ENCODE results near the gene BANF1. TPM values are rescaled to one million over a fixed set of nuclear protein-coding genes. Genes with fewer than 3 reads are reported as not detected.

The BANF1 gene
- total RNA-seq, 1 donor from 2014 or later, result 215 TPM

DNA sequence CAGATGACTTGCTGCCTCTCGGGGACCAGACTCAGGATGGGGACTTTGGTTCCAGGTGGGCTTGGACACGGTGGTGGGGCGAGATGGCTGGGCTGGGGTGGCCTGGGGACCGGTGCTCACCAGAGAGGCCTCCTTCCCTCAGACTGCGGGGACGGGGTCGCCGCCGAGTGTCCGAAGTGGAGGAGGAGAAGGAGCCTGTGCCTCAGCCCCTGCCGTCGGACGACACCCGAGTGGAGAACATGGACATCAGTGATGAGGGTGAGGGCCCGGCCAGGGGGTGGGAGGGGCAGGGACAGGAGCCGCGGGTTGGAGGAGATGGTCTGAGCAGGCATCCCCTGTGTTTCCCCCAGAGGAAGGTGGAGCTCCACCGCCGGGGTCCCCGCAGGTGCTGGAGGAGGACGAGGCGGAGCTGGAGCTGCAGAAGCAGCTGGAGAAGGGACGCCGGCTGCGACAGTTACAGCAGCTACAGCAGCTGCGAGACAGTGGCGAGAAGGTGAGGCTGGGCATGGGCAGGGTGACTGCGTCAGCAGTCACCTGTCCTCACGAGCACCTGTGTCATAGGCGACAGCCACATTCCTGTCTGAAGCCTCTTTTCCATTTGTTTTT is 34.9 kb upstream of the BANF1 start:
- Histone ChIP-seq H3K4me3 (no peak overlapping the region), H3K4me1 (peaks cover 22% of the 10 kb centered on the region), H3K27me3 (ENCODE audit: low read depth) (no peaks in the 10 kb centered on the region), H3K36me3 (peaks cover 67% of the 10 kb centered on the region), H3K9me3 (replicated peaks) (no peaks in the 10 kb centered on the region), H3K27ac (replicated peaks) (no peak overlapping the region)
- TF ChIP-seq, protein P1, sequence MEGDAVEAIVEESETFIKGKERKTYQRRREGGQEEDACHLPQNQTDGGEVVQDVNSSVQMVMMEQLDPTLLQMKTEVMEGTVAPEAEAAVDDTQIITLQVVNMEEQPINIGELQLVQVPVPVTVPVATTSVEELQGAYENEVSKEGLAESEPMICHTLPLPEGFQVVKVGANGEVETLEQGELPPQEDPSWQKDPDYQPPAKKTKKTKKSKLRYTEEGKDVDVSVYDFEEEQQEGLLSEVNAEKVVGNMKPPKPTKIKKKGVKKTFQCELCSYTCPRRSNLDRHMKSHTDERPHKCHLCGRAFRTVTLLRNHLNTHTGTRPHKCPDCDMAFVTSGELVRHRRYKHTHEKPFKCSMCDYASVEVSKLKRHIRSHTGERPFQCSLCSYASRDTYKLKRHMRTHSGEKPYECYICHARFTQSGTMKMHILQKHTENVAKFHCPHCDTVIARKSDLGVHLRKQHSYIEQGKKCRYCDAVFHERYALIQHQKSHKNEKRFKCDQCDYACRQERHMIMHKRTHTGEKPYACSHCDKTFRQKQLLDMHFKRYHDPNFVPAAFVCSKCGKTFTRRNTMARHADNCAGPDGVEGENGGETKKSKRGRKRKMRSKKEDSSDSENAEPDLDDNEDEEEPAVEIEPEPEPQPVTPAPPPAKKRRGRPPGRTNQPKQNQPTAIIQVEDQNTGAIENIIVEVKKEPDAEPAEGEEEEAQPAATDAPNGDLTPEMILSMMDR (IDR thresholded peaks at IDR 0.05; ENCODE audit: borderline replicate concordance), result no peak
- DNase-seq, result no peak
- intact Hi-C loops (cut with micrococcal nuclease), result no loop called here

DNA sequence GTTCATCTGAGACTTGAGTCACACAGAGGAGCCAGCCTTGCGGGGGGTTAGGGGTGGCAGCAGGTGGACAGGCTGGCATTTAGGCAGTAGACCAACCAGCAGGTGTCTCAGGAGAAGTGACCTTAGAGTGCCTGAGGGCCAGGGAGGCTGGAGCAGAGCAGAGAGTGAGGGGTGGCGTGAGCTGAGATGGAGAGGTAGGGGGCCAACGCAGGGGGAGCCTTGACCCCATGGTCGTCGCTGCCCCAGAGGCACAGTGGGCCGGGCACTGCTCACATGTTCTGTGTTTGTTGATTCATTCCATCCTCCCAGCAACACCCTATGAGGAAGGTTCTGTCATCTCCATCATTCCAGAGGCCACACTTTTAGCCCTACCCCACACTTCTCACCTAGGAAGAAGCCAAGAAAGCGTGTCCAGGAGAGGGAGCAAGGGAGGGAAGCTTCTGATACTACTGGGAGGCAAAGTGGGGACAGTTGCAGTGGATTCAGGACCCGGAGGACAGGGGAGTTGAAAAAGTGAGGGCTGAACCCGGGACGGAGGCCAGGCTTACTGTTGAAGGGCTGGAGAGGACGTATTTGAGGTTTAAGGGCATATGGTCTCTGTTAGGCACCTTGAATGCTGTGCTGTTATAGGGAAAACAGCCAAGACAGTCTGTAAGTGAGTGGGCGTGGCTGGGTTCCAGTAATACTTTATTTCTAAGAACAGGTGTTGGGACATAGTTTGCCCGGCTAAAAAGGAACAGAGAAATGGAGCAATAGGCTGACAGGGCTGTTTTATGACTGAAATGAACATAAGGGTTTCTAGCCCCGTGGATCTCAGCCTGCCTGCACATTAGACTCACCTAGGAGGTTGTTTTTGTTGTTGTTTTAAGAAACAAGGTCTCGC is 33.5 kb upstream of the BANF1 start:
- Histone ChIP-seq H3K4me3 (no peak overlapping the region), H3K9me3 (replicated peaks) (no peaks in the 10 kb centered on the region), H3K27ac (replicated peaks) (no peak overlapping the region), H3K27me3 (ENCODE audit: low read depth) (no peaks in the 10 kb centered on the region), H3K4me1 (peaks cover 8% of the 10 kb centered on the region), H3K36me3 (peaks cover 73% of the 10 kb centered on the region)
- DNase-seq, result no peak
- intact Hi-C loops (cut with micrococcal nuclease), result no loop called here
- TF ChIP-seq, protein P1 (IDR thresholded peaks at IDR 0.05; ENCODE audit: borderline replicate concordance), result no peak

DNA sequence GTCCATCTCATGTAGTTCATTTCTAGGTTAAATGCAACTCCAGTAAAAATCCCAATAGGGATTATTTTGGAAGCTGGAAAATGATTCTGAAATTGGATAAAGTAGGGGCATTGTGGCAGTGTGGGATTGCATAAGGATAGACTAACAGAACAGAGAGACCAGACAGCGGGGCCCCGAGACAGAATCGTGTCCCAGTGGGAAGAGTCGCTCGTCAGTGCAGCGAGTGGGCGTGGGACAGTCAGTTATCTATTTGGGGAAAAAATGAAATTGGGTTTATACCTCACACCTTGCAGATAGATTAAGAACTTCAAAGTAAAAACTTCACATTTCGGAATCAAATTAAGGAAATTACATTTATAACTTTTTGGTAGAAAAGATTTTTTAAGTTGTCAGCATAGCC is 30.2 kb upstream of the BANF1 start:
- Histone ChIP-seq H3K4me1 (no peaks in the 10 kb centered on the region), H3K27me3 (ENCODE audit: low read depth) (no peaks in the 10 kb centered on the region), H3K4me3 (no peak overlapping the region), H3K9me3 (replicated peaks) (no peaks in the 10 kb centered on the region), H3K27ac (replicated peaks) (no peak overlapping the region), H3K36me3 (peaks cover 58% of the 10 kb centered on the region)
- intact Hi-C loops (cut with micrococcal nuclease), result no loop called here
- DNase-seq, result no peak
- TF ChIP-seq, protein P1 (IDR thresholded peaks at IDR 0.05; ENCODE audit: borderline replicate concordance), result no peak

DNA sequence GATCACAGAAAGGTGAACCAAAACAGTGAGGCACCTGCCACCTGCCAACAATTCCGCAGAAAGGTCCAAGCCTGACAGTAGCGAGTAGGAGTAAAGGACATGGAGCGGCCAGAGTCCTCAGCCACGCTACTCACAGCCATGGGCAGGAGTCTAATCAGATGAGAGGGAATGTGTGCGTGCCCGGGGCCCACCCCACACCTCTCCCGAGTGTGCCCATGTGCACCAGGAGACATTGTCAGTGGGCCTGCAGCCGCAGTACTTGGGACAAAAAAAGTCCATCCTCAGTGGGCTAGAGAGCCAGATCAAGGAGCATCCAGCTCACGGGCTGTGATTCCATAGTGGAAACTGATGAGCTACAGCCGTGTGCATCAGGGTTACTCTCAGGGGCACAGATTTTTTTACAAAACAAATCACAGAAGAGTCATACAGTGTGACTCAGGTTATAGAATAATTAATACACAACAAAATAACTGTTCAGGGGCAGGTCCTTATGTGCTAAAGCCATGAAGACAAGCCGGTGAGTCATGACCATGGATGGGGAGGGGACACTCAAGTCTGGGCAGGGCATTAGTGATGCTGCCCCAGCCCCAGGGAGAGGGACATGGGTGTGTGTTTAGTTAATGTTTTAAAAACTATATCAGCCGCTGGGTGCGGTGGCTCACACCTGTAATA is 28.7 kb upstream of the BANF1 start:
- no peak for DNase-seq
- H3K4me3 ChIP-seq, result no peak overlapping the region
- H3K27ac ChIP-seq (replicated peaks), result no peak overlapping the region
- intact Hi-C loops (cut with micrococcal nuclease), result no loop called here
- peaks cover 58% of the 10 kb centered on the region for H3K36me3 ChIP-seq
- TF ChIP-seq, protein P1 (IDR thresholded peaks at IDR 0.05; ENCODE audit: borderline replicate concordance), result no peak
- no peaks in the 10 kb centered on the region for H3K27me3 ChIP-seq (ENCODE audit: low read depth)
- no peaks in the 10 kb centered on the region for H3K9me3 ChIP-seq (replicated peaks)
- no peaks in the 10 kb centered on the region for H3K4me1 ChIP-seq

DNA sequence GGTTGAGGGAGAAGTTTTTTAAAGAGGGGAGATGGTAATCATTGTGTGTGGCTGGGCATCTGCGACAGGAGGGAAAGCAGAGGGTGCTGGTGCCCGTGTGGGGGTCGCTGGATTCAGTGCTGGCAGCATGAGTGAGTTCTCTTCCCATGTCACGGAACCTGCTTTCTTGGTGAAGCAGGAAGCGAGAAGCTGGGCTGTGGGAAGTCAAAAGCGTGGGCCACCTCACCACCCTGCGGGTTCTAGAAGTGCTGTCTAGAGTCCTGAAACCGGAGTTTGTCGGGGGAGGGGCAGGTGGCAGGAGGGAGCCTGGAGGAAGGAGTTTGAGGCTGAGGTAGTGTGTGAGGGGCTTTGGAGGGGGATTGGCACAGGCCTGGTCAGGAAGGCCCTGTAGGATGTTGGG is 26.5 kb upstream of the BANF1 start:
- Histone ChIP-seq H3K27ac (replicated peaks) (no peak overlapping the region), H3K36me3 (peaks cover 53% of the 10 kb centered on the region), H3K4me3 (no peak overlapping the region), H3K9me3 (replicated peaks) (no peaks in the 10 kb centered on the region), H3K4me1 (no peaks in the 10 kb centered on the region), H3K27me3 (ENCODE audit: low read depth) (no peaks in the 10 kb centered on the region)
- TF ChIP-seq, protein P1 (IDR thresholded peaks at IDR 0.05; ENCODE audit: borderline replicate concordance), result no peak
- DNase-seq, result no peak
- intact Hi-C loops (cut with micrococcal nuclease), result loop anchor here (5.0 kb wide), 1 partner anchor 353 kb away; no protein-coding TSS in a partner anchor

Data from left ventricle myocardium inferior (tissue), 1 donor.